DOHH2 (cell line): ENCODE data around the gene PARP1.
"Not testable (repeated sequence)": the region's sequence is repeated elsewhere in the genome, so short reads cannot be mapped to it uniquely, and the experiment has no call there.

Source experiments
- H3F3A ChIP-seq: fragments of 200-600 bp; sonication (generic), shearing (Covaris generic); 2 replicates; pipeline ENCODE4 v1.6.0; 2016; ENCODE audit warnings: antibody characterized with exemption, mild to moderate bottlenecking; ENCODE audit not compliant: control insufficient read depth, insufficient read depth
- H3K27ac ChIP-seq: fragments of 200-600 bp; sonication (generic); 2 replicates; pipeline ENCODE4 v1.5.1; 2014; ENCODE audit warnings: low read depth, mild to moderate bottlenecking, low read length, moderate library complexity
- H3K27me3 ChIP-seq: fragments of 200-600 bp; sonication (generic); 2 replicates; pipeline ENCODE4 v1.6.1; 2014; ENCODE audit warnings: mild to moderate bottlenecking, low read length, mixed read lengths; ENCODE audit not compliant: control insufficient read depth
- H3K36me3 ChIP-seq: fragments of 200-600 bp; sonication (generic); 2 replicates; pipeline ENCODE4 v1.6.1; 2014; ENCODE audit warnings: mild to moderate bottlenecking, low read length, moderate library complexity, mixed read lengths; ENCODE audit not compliant: control insufficient read depth
- H3K4me1 ChIP-seq: fragments of 200-600 bp; sonication (generic); 2 replicates; pipeline ENCODE4 v1.6.1; 2014; ENCODE audit warnings: mild to moderate bottlenecking, low read length, mixed read lengths; ENCODE audit not compliant: control insufficient read depth
- H3K4me2 ChIP-seq: fragments of 200-600 bp; sonication (generic); 2 replicates; pipeline ENCODE4 v1.6.0; 2014; ENCODE audit warnings: mild to moderate bottlenecking, low read length, moderate library complexity
- H3K4me3 ChIP-seq: fragments of 200-600 bp; sonication (generic); 2 replicates; pipeline ENCODE4 v1.5.1; 2014; ENCODE audit warnings: mild to moderate bottlenecking, low read length, mixed read lengths
- H3K79me2 ChIP-seq: fragments of 200-600 bp; sonication (generic); 2 replicates; pipeline ENCODE4 v1.6.1; 2014; ENCODE audit warnings: mild to moderate bottlenecking, low read length, mixed read lengths; ENCODE audit not compliant: control insufficient read depth
- H3K9me2 ChIP-seq: fragments of 200-600 bp; sonication (generic); replicated peaks from 2 replicates; pipeline ENCODE4 v1.6.1; 2014; ENCODE audit warnings: mild to moderate bottlenecking, low read length, mixed read lengths; ENCODE audit not compliant: control insufficient read depth
- H3K9me3 ChIP-seq: fragments of 200-600 bp; sonication (generic); 2 replicates; pipeline ENCODE4 v1.6.1; 2014; ENCODE audit warnings: antibody characterized with exemption, low read length, mixed read lengths; ENCODE audit not compliant: control insufficient read depth, insufficient read depth
- H4K20me1 ChIP-seq: fragments of 200-600 bp; sonication (generic); 2 replicates; pipeline ENCODE4 v1.6.0; 2014; ENCODE audit warnings: low read depth, mild to moderate bottlenecking, antibody characterized with exemption, low read length, moderate library complexity; ENCODE audit not compliant: control insufficient read depth, insufficient read depth
- CTCF ChIP-seq: fragments of 200-600 bp; sonication (generic); IDR thresholded peaks from one replicate; pipeline ENCODE4 v1.5.1; 2014; ENCODE audit warnings: antibody characterized with exemption, mild to moderate bottlenecking, low read depth, low read length; ENCODE audit not compliant: poor library complexity, severe bottlenecking
- EZH2phosphoT487 ChIP-seq: fragments of 200-600 bp; sonication (generic); IDR thresholded peaks from 2 replicates; pipeline ENCODE4 v1.6.1; 2017; ENCODE audit warnings: borderline replicate concordance, mild to moderate bottlenecking, antibody characterized with exemption, low read length, moderate library complexity, mixed read lengths

PARP1 gene

GRCh38 chr1:226344441-226345259 is 63.2 kb downstream of the PARP1 start:
- H3K27ac ChIP-seq, result peak overlapping the region; percentile 69
- peak overlapping the region; percentile 44 for H3K4me2 ChIP-seq
- H3K9me2 ChIP-seq, result no peaks in the 10 kb centered on the region
- H3K4me3 ChIP-seq, result peak overlapping the region; percentile 54
- H4K20me1 ChIP-seq, result no peaks in the 10 kb centered on the region
- H3F3A ChIP-seq, result peaks cover 28% of the 10 kb centered on the region
- peaks cover 7% of the 10 kb centered on the region; the same call in 1 of the 2 replicates for H3K9me3 ChIP-seq
- H3K4me1 ChIP-seq, result peaks cover 47% of the 10 kb centered on the region
- no peaks in the 10 kb centered on the region for H3K79me2 ChIP-seq
- TF ChIP-seq CTCF (no peak), EZH2phosphoT487 (no peak)
- no peaks in the 10 kb centered on the region for H3K27me3 ChIP-seq
- no peaks in the 10 kb centered on the region; the same call in 1 of the 2 replicates for H3K36me3 ChIP-seq

GRCh38 chr1:226342656-226343055 is 65.2 kb downstream of the PARP1 start:
- H3K79me2 ChIP-seq, result no peaks in the 10 kb centered on the region
- H3K4me1 ChIP-seq, result peaks cover 32% of the 10 kb centered on the region
- H3F3A ChIP-seq, result peaks cover 11% of the 10 kb centered on the region; the same call in 1 of the 2 replicates
- H3K9me3 ChIP-seq, result peaks cover 7% of the 10 kb centered on the region; the same call in 1 of the 2 replicates
- no peak overlapping the region for H3K4me3 ChIP-seq
- no peaks in the 10 kb centered on the region; the same call in 1 of the 2 replicates for H3K36me3 ChIP-seq
- no peaks in the 10 kb centered on the region for H3K27me3 ChIP-seq
- no peak overlapping the region for H3K4me2 ChIP-seq
- no peaks in the 10 kb centered on the region for H3K9me2 ChIP-seq
- no peaks in the 10 kb centered on the region for H4K20me1 ChIP-seq
- H3K27ac ChIP-seq, result no peak overlapping the region
- TF ChIP-seq EZH2phosphoT487 (no peak), CTCF (no peak)

- not testable (repeated sequence) for H3K27ac ChIP-seq, H4K20me1 ChIP-seq, H3K9me2 ChIP-seq, H3K4me2 ChIP-seq, H3K36me3 ChIP-seq, H3F3A ChIP-seq, H3K27me3 ChIP-seq, H3K9me3 ChIP-seq, H3K4me3 ChIP-seq, H3K79me2 ChIP-seq
- H3K4me1 ChIP-seq, result peaks cover 47% of the 10 kb centered on the region
Observed at GRCh38 chr1:226340111-226340510, 67.8 kb downstream of the PARP1 start.

- TF ChIP-seq EZH2phosphoT487, result no peak
- TF ChIP-seq CTCF, result no peak
- Histone ChIP-seq H3K36me3 (no peaks in the 10 kb centered on the region), H3K27me3 (no peaks in the 10 kb centered on the region), H3F3A (peaks cover 6% of the 10 kb centered on the region; the same call in 1 of the 2 replicates), H3K27ac (no peak overlapping the region), H3K79me2 (no peaks in the 10 kb centered on the region), H3K9me3 (peaks cover 3% of the 10 kb centered on the region; the same call in 1 of the 2 replicates), H3K9me2 (no peaks in the 10 kb centered on the region), H4K20me1 (no peaks in the 10 kb centered on the region), H3K4me3 (no peak overlapping the region), H3K4me2 (no peak overlapping the region), H3K4me1 (peaks cover 38% of the 10 kb centered on the region)
Observed at GRCh38 chr1:226337276-226337875, 70.5 kb downstream of the PARP1 start.
